ENCODE data around the gene TMEM244.
"Not testable (repeated sequence)": the region's sequence is repeated elsewhere in the genome, so short reads cannot be mapped to it uniquely, and the experiment has no call there.

Gene TMEM244

GRCh38 chr6:129866256-129866655 lies 5.1 kb upstream of the TMEM244 start:
- DNase-seq: no peak

DNA sequence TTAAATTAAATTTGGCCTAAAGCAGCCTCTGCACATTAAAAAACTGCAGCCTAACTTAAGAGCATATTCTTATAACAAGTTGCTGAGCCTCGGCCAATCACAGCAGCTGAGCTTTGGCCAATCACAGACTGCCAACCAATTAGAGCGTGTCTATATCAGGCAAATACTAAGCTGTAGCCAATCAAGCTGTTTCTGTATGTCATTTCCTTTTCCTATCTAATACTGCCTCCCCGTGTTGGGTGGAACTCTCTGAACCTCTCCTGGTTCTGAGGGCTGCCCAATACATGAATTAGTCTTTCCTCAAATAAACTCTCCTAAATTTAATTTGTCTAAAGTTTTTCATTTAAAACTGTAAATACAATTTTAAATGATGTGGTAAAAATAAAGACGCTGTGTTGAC lies 3.9 kb upstream of the TMEM244 start:
- DNase-seq: no peak

GRCh38 chr6:129863664-129864063 lies 2.5 kb upstream of the TMEM244 start:
- DNase-seq: no peak

- no peak for DNase-seq
Observed at GRCh38 chr6:129859524-129859923, 1.6 kb downstream of the TMEM244 start.

- DNase-seq: no peak
Observed at GRCh38 chr6:129857838-129858237, 3.3 kb downstream of the TMEM244 start.

DNA sequence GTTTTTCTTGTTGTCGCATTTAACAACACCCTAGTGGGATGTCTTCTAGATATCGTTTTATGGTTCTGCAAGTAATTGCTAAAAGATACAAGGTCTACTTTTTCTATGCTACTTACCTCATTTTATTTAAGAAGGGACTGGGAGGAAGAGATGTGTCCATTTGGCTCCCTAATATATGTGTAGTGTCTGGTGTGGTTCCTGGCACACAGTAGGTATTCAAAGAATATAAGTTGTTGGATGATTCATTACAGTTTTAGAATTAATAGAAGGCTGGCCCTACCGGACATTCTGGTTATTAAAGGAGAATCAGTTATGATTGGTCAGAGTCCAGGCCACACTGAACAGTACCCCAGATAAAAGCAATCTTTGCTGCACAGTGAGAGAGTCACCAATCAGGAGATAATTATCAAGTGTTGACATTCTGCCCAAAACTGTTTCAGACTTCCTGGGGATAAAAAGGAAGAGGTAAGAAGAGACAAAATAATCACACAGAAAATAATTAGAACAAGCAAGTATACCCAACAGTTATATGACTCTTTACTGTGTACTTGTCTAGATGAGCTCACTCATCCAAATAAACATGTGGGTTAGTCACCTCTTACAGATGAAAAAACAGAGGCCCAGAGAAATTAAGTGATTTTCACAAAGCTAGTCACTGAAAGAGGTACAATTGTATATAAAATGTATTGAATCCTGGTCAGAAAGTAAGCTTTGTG lies 7.0 kb downstream of the TMEM244 start:
- DNase-seq: no peak

DNA sequence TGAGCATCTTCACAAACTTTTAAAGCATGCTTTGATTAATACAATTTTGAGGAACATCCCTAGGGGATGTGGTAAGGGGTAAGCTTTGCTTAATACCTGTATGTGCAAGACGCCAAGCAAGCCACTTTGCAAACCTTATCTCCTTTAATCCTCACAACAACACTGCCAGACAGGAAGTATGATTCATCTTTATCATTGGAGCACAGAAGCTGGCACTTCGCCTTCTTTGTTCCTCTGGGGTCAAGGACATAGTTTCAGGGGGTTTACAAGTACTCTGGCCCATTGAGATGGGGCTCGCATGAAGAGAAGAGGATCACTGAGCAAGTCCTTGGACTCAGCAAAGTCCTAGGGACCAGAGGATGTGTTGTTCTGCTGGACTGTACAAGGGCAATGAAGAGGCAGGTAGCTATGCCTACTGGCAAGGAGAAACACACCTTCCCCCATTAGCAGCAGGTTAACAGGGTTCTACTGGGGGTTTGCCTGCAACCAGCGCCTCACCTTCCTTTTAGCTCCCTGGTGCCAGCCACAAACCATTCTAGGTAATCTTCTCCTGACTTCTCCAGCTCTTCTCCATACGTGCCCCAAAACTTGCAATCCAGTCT lies 8.8 kb downstream of the TMEM244 start:
- DNase-seq: no peak

DNA sequence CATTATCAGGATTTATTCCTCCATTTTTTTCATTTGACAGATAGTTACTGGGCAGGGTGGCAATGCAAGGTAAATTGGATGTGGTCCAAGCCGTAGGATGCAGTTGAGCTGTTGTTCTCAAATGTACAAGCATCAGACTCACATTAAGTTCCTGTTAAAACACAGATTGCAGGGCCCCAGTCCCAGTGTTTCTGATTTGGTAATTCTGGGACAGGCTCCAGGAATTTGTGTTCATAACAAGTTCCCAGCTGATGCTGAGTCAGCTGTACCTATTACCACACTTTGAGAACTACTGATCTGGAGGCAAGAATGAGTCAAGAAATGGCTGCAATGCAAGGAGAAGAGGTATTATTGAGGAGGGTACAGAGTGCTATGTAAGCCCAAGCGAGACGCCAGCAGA lies 11.7 kb downstream of the TMEM244 start:
- no peak for DNase-seq

GRCh38 chr6:129846761-129847160 lies 14.4 kb downstream of the TMEM244 start:
- DNase-seq: no peak

GRCh38 chr6:129845696-129846095 lies 15.4 kb downstream of the TMEM244 start:
- DNase-seq: no peak

GRCh38 chr6:129844118-129844891 lies 16.8 kb downstream of the TMEM244 start:
- DNase-seq: no peak

DNA sequence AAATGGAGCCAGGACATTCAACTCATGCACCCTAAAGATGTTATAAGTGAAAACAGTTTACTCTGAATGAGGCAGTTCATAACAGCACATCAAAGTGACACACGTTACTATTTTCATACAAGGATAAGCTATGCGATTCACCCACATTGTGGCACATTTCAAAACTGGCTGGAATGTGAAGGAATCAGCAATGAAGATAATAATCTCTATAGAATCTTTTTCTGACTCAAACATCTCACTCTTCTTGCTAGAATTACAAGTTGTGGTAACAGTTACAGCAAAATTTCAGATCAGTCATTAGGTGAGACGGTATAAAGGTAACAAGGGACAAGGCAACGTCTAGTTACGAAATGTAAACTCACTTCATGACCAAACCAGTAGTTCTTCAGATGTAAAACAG lies 17.5 kb downstream of the TMEM244 start:
- DNase-seq: no peak

DNA sequence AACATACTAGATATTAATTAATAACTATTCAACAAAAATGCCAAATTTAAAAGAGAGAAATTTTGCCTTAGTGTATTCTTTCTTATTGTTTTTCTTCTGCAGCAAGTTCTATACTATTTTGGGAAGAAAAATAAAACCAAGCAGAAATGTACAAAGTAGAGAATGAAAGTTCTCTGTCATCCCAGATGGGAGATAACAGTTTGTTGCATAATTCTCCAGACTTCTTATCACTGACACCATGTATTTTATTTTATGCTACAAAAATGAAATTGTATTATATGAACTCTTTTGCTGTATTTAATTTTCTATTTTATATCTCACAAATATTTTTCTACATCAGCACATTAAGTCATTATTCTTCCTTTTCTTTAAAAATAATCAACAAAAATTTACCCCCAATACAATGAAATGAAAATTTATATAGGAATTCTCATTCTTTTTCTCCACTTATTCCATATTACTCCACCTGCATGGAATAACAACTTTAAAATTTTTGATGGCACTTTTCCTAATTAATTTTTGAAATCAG lies 18.2 kb downstream of the TMEM244 start:
- no peak for DNase-seq

- no peak for DNase-seq
Observed at GRCh38 chr6:129842137-129842536, 19.0 kb downstream of the TMEM244 start.

DNA sequence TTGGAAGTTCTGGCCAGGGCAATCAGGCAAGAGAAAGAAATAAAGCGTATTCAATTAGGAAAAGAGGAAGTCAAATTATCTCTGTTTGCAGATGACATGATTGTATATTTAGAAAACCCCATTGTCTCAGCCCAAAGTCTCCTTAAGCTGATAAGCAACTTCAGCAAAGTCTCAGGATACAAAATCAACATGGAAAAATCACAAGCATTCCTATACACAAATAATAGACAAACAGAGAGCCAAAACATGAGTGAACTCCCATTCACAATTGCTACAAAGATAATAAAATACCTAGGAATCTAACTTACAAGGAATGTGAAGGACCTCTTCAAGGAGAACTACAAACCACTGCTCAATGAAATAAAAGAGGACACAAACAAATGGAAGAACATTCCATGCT lies 21.6 kb downstream of the TMEM244 start:
- DNase-seq: not testable (repeated sequence)

DNA sequence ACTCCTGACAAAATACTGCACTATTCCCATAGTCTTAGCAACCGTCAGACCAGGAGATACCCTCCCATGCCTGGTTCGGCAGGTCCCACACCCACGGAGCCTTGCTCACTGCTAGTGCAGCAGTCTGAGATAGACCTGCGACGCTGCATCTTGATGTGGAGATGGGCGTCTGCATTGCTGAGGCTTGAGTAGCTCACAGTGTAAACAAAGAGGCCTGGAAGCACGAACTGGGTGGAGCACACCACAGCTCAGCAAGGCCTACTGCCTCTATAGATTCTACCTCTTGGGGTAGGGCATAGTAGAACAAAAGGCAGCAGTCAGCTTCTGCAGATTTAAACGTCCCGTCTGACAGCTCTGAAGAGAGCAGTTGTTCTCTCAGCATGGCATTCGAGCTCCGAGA lies 25.4 kb downstream of the TMEM244 start:
- DNase-seq: no peak

DNA sequence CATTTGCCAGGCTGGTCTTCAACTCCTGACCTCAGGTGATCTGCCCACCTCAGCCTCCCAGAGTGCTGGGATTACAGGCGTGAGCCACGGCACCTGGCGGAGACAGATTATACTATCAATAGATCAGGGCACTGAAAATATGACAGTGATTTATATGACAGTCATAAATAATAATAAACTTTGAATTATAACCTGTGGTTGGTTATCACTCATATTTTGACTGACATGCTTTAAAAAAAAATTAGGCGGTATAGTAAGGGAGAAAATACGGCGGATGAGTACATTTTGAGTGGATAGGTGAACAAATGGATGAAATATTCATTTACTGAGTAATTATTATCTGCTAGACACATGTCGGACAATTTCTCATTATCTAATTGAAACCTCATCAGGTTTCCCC lies 28.8 kb downstream of the TMEM244 start:
- no peak for DNase-seq

GRCh38 chr6:129828229-129828628 lies 32.9 kb downstream of the TMEM244 start:
- no peak for DNase-seq

DNA sequence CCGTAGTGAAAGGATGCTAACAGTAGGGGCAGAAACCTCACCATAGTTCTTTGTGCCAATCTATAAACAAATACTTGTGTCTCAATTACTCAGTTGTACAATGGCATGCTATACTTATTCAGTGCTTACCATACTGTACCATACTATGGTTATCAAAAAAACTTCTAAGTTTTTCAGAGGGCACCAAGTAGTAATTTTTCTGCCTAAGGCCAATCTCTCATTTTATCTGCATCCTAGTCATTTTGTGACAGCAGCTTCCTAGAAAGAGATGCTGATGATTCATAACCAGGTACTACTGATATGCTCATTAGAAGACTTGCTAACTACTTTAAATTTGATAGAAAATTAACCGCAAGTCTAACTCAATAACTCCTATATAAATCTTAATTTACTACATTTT lies 42.9 kb downstream of the TMEM244 start:
- DNase-seq: no peak

GRCh38 chr6:129817821-129818220 lies 43.3 kb downstream of the TMEM244 start:
- no peak for DNase-seq

DNA sequence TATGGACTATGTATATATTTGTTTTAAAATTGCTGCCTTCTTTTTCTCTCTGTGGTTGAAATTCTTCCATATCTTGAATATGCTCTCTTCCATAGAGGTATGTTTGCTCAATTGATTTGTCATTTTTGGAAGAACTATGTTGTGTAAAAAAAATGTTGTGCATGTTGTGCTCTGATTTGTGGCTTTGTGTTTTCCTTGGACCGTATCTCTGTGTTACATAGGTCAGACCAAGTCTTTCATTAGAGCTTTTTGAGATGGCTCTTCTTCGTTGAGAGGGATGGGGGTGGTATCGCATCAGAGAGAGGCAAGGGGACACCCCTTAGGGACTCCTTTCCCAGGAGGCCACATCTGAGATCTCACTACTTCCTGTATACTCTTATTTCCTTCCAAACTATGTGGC lies 43.8 kb downstream of the TMEM244 start:
- no peak for DNase-seq

GRCh38 chr6:129812145-129812777 lies 48.9 kb downstream of the TMEM244 start:
- no peak for DNase-seq

DNA sequence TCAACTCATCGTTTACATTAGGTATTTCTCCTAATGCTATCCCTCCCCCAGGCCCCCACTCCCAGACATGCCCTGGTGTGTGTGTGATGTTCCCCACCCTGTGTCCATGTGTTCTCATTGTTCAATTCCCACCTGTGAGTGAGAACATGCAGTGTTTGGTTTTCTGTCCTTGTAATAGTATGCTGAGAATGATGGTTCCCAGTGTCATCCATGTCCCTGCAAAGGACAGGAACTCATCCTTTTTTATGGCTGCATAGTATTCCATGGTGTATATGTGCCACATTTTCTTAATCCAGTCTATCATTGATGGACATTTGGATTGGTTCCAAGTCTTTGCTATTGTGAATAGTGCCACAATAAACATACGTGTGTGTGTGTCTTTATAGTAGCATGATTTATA lies 54.0 kb downstream of the TMEM244 start:
- DNase-seq: not testable (repeated sequence)
